Ishikawa (cell line): ENCODE results near the gene MYLK3.

Source experiments
- FOXM1 ChIP-seq: IDR thresholded peaks from 2 replicates; pipeline ENCODE4 v1.6.1; 2012; ENCODE audit warnings: low read depth, borderline replicate concordance
- USF1 ChIP-seq: IDR thresholded peaks from 2 replicates; pipeline ENCODE4 v1.6.1; 2012
- ZBTB7A ChIP-seq: IDR thresholded peaks from 2 replicates; pipeline ENCODE4 v1.6.1; 2012; ENCODE audit warnings: low read depth

DNA sequence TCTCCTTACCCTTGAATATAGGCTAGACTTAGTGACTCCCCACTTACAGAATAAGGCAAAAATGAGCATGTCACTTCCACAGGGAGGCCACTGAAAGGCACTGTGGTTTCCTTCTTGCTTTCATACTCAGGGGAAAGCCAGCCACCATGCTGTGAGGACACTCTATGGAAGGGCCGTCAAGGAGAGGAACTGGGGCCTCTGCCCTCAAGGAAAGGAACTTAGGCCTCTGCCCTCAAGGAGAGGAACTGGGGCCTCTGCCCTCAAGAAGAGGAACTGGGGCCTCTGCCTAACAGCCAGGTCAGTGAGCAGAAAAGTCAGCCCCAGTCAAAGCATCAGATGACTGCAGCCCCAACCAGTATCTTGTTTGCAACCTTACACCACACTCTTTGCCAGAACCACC is 89.2 kb downstream of the MYLK3 start:
- TF ChIP-seq FOXM1, result no peak
- no peak for TF ChIP-seq USF1
- TF ChIP-seq ZBTB7A, result no peak
